Measurements from ENCODE around the gene NAP1L4. TPM values are rescaled to one million over a fixed set of nuclear protein-coding genes. Genes with fewer than 3 reads are reported as not detected.

The NAP1L4 gene
- polyA plus RNA-seq, 3 donors from 2014 or later: 131 to 157 (median 139) TPM

DNA sequence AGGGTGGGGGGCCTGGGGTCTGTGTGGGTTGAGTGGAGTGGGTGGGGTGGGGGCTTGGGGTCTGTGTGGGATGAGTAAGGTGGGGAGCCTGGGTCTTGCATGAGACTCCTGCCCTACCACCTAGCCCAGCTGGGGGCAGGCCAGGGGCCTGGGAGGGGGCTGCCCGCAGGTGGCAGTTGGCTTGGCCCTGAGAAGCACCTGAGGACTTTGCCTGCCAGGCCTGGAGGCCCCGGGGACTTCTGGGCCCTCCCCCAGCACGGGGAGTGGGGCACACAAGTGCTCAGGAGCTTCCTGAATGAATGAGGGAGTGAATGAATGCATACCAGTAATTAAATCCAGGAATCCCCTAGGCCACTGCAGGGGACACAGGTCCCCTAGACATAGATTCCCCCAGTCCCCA lies 69.5 kb downstream of the NAP1L4 start:
- Mint-ChIP-seq H3K4me3 (no peak overlapping the region), H3K36me3 (no peaks in the 10 kb centered on the region), H3K27me3 (ENCODE audit: low read depth in 3 of 3) (peaks cover 2 to 6% (median 5%) of the 10 kb centered on the region in 3 donors), H3K27ac (no peak overlapping the region), H3K4me1 (peaks cover 2% of the 10 kb centered on the region in 2 donors), H3K9me3 (no peaks in the 10 kb centered on the region)
- no peak for DNase-seq

DNA sequence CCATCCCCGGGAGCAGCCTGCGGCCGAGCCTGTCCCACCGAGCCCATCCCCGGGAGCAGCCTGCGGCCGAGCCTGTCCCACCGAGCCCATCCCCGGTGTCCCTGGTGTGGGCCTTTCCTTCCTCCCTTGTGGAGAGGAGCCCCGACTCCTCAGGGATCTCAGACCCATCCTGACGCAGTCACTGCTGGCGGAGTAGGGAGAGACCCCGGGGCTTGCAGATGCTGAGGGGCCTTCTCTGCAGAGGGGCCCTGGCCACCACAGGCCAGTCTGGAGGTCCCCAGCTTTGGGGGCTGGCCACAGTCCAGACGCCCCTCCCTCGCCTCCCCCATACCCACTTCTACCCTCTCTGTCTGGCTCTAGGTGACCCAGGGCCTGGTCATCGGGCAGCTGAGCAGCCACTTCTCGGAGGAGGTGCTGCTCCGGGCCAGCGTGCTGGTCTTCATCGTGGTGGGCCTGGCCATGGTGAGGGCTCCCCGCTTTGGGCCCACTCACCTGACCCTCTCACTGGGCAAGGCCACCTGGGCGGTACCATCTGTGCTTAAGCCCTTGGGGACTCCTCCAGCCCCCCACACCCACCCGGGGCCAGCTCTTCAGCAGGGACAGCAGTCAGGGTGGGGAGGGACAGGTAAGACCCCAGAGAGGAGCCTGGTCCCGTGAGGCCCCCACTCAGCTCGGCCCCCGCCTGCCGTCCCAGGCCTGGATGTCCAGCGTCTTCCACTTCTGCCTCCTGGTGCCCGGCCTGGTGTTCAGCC lies 70.2 kb downstream of the NAP1L4 start:
- Mint-ChIP-seq H3K27me3 (ENCODE audit: low read depth in 3 of 3) (peaks cover 2 to 5% (median 2%) of the 10 kb centered on the region in 3 donors), H3K36me3 (no peaks in the 10 kb centered on the region), H3K27ac (no peak overlapping the region)

DNA sequence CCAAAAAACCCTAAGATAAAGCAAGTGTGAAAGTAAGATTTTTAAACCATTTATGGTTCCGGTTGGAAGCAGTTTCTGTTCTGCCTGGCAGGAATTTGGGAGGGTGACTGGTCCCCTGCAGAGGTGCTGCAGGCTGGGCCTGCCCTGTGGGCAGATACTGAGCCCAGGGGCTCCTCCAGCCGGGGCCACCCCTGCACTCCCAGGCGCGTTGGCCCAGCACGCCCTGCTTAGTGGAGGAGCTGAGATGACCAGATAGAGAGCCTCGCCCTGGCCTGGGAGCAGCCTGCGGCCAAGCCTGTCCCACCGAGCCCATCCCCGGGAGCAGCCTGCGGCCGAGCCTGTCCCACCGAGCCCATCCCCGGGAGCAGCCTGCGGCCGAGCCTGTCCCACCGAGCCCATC lies 70.9 kb downstream of the NAP1L4 start:
- no peaks in the 10 kb centered on the region for H3K36me3 Mint-ChIP-seq
- no peaks in the 10 kb centered on the region for H3K4me1 Mint-ChIP-seq
- no peak overlapping the region for H3K4me3 Mint-ChIP-seq
- no peaks in the 10 kb centered on the region for H3K9me3 Mint-ChIP-seq
- peaks cover 0 to 3% (median 0%) of the 10 kb centered on the region in 3 donors for H3K27me3 Mint-ChIP-seq (ENCODE audit: low read depth in 3 of 3)
- H3K27ac Mint-ChIP-seq: no peak overlapping the region
- DNase-seq: no peak

More for the DNA sequence above, 70.2 kb downstream of the NAP1L4 start:
- Mint-ChIP-seq H3K9me3 (no peaks in the 10 kb centered on the region), H3K4me3 (no peak overlapping the region), H3K4me1 (no peaks in the 10 kb centered on the region)
- no peak for DNase-seq

DNA sequence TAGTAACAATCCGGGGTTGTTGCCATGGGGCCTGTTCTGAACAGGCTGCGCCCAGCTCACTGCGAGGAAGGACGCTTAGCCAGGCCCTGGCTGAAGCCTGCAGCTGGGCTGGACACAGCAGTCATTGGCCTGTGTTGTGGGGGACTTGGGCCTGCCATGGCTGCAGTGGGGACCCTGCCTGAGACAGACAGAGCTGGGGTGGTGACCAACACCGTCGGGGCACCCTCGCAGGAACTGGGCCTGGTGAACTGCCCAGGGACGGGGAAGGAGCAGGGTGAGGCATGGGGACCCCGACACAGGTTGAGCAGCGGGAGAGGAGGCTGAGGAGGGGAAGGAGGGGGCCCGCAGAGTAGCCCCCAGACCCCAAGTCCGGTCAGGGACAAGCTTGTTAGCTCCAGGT lies 71.8 kb downstream of the NAP1L4 start:
- Mint-ChIP-seq H3K27me3 (ENCODE audit: low read depth in 3 of 3) (peaks cover 0 to 3% (median 0%) of the 10 kb centered on the region in 3 donors), H3K27ac (no peak overlapping the region), H3K9me3 (no peaks in the 10 kb centered on the region), H3K4me3 (no peak overlapping the region), H3K4me1 (no peaks in the 10 kb centered on the region), H3K36me3 (no peaks in the 10 kb centered on the region)
- DNase-seq: no peak

DNA sequence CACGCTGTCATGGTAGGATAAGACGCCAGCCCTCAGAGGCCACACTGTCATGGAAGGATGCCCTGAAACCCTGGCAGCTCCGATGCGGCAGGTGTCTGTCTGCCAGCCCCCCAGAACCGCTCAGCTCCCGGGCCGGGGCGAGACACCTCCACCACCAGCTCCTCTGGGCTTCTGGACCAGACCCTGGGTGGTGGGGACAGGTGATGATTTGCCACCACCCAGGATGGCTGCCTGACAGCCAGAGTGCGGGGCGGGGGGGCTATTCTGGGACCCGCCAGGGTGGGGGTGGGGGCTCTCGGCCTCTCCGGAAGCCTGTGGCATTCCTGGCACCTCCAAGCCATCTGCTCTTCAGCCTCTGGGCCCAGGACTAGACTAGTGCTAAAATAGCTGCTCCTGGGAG lies 72.3 kb downstream of the NAP1L4 start:
- Mint-ChIP-seq H3K27me3 (ENCODE audit: low read depth in 3 of 3) (peaks cover 0 to 3% (median 0%) of the 10 kb centered on the region in 3 donors), H3K4me3 (no peak overlapping the region), H3K27ac (no peak overlapping the region), H3K4me1 (peaks cover 0 to 1% of the 10 kb centered on the region in 2 donors), H3K9me3 (no peaks in the 10 kb centered on the region), H3K36me3 (no peaks in the 10 kb centered on the region)
- no peak for DNase-seq

DNA sequence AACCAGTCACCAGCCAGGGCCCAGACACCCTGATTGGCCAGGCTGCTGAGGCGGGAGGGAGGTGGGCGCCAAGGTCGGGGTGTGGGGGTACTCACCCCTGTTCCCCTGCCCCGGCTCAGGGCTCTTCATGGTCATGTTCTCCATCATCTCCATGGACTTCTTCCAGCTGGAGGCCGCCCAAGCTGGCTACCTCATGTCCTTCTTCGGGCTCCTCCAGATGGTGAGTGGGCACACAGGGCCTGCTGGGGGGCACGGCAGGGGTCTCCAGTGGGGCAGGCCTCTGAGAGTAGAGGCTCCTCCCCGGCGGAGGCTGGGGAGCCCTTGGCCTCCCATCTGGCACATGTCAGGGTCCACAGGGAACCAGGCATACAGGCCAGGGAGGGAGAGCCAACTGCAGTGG lies 72.9 kb downstream of the NAP1L4 start:
- peaks cover 0 to 3% (median 0%) of the 10 kb centered on the region in 3 donors for H3K27me3 Mint-ChIP-seq (ENCODE audit: low read depth in 3 of 3)
- DNase-seq: no peak
- H3K9me3 Mint-ChIP-seq: no peaks in the 10 kb centered on the region
- H3K4me3 Mint-ChIP-seq: no peak overlapping the region
- no peaks in the 10 kb centered on the region for H3K36me3 Mint-ChIP-seq
- no peak overlapping the region for H3K27ac Mint-ChIP-seq
- peaks cover 0 to 1% of the 10 kb centered on the region in 2 donors for H3K4me1 Mint-ChIP-seq

DNA sequence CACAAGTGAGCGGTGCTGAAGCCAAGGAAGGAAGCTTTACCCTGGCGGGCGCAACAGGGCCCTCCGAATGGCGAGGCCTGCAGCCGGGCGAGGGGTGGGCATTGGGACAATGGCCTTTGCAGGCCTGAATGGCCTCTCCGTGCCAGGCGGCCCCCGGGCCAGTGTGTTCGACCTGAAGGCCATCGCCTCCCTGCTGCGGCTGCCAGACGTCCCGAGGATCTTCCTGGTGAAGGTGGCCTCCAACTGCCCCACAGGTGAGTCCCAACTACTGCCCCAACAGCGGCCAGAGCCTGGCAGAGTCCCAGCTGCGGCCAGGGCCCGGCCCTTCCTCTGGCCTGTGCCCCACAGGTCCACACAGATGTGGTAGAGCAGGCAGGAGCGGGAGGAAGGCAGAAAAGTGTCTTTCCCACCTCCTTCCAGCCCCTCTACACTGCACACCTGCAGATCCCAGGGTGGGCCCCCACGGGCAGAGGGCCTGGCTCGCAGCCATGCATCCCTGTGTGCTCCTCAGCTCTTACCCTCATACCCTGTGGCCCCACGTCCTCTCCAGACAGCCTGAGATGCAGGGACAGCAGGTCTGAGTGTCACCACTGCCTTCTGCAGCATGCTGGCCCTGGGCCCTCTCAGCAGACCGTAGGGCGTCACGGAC lies 74.2 kb downstream of the NAP1L4 start:
- H3K27ac Mint-ChIP-seq: no peak overlapping the region
- H3K27me3 Mint-ChIP-seq (ENCODE audit: low read depth in 3 of 3): peaks cover 0 to 3% (median 0%) of the 10 kb centered on the region in 3 donors
- peaks cover 0 to 9% of the 10 kb centered on the region in 2 donors for H3K4me1 Mint-ChIP-seq
- no peak for DNase-seq
- H3K4me3 Mint-ChIP-seq: no peak overlapping the region
- H3K9me3 Mint-ChIP-seq: no peaks in the 10 kb centered on the region
- no peaks in the 10 kb centered on the region for H3K36me3 Mint-ChIP-seq

DNA sequence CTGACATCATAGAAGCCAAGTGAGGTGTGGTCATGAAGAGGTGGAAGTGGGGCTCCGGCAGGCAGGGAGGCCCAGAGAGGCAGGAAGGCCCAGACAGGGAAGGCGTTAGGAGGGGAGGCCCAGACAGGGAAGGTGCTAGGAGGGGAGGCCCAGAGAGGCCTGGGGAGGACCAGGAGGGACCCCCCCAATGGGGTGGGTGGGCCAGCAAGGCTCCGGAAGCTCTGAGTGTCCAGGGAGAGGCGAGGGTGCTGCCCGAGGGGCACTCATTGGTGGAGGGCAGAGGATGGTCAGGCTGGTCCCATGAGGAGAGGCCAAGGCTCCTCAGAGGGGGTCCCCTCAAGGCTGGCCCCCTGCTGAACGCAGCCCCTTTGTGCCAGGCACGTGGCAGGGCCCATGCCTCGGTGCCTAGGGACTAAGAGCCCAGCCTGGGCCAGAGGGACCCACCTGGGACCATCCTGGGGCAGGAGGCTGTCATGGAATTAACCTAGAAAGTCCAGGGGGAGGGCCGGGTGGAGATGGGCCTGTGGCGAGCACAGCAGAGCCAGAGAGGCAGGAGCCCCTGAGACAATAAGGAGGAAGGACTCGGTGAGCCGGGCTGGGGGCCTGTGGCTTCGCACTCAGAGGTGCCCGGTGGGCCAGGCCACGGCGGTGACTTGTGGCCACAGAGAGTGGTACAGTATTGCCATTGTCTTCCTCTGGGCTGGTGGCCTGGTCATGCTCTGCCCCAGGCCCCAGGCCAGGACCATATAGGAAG lies 75.1 kb downstream of the NAP1L4 start:
- no peak for DNase-seq
- no peak overlapping the region for H3K4me3 Mint-ChIP-seq
- no peaks in the 10 kb centered on the region for H3K9me3 Mint-ChIP-seq
- H3K36me3 Mint-ChIP-seq: no peaks in the 10 kb centered on the region
- no peak overlapping the region for H3K27ac Mint-ChIP-seq
- peaks cover 0 to 3% (median 0%) of the 10 kb centered on the region in 3 donors for H3K27me3 Mint-ChIP-seq (ENCODE audit: low read depth in 3 of 3)
- H3K4me1 Mint-ChIP-seq: peaks cover 0 to 9% of the 10 kb centered on the region in 2 donors

DNA sequence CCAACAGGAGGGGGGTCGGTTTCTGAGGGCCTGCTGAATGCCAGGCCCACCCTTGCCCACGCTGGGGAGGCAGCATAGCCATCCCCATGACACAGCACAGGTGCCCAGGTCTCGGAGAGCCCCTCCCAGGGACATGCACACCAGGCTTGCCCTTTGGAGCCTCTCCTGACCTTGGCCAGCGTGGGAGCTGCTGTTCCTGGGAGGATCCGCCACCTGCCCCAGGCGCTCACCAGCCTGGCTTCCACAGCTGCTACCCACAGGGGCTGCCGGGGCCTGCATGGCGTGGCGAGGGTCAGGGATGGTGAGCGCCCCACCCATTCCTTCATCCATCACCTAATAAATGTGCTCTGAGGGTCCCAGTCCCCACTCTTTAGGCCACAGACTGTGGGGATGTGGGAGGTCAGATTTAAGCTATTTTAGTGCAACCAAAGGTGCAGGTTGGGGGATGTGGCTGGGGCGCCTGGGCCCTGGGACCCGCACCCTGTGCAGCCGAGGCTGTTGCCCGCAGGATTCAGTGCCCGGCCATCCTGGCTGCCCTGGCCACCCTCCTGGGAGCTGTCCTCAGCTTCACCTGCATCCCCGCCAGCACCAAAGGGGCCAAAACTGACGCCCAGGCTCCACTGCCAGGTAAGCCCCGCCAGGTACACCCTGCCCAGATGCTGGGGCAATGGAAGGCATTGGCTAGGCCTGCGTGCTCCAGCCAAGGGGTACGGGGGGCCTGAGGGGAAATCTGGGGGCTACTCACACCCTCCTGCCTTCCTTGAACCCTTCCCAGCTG lies 75.8 kb downstream of the NAP1L4 start:
- no peak overlapping the region for H3K4me3 Mint-ChIP-seq
- H3K36me3 Mint-ChIP-seq: no peaks in the 10 kb centered on the region
- DNase-seq: no peak
- H3K4me1 Mint-ChIP-seq: peaks cover 0 to 9% of the 10 kb centered on the region in 2 donors
- H3K27ac Mint-ChIP-seq: no peak overlapping the region
- no peaks in the 10 kb centered on the region for H3K9me3 Mint-ChIP-seq
- H3K27me3 Mint-ChIP-seq (ENCODE audit: low read depth in 3 of 3): peaks cover 0 to 3% (median 0%) of the 10 kb centered on the region in 3 donors

DNA sequence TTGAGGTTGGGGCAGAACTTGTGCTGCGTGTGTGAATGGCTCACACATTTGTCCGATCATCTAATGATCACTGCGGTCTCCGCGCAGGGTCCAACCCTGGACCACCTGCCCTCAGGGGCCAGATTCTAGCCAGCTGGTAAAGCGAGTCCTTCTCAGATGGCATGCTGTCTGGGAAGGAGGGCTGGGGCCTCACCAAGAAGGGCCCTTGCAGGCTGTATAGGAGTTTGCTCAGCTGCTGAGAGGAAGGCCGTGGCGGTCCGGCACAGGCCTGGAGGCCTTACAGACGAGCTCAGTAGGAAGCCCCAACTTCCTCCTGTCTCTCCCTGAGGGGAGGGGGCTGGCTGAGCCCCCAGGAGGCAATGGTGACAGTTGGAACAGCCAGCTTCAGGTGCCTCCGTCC lies 76.7 kb downstream of the NAP1L4 start:
- H3K9me3 Mint-ChIP-seq: no peaks in the 10 kb centered on the region
- H3K36me3 Mint-ChIP-seq: no peaks in the 10 kb centered on the region
- no peak overlapping the region for H3K4me3 Mint-ChIP-seq
- no peak overlapping the region for H3K27ac Mint-ChIP-seq
- H3K27me3 Mint-ChIP-seq (ENCODE audit: low read depth in 3 of 3): peaks cover 0 to 3% (median 0%) of the 10 kb centered on the region in 3 donors
- peaks cover 0 to 9% of the 10 kb centered on the region in 2 donors for H3K4me1 Mint-ChIP-seq
- DNase-seq: no peak

DNA sequence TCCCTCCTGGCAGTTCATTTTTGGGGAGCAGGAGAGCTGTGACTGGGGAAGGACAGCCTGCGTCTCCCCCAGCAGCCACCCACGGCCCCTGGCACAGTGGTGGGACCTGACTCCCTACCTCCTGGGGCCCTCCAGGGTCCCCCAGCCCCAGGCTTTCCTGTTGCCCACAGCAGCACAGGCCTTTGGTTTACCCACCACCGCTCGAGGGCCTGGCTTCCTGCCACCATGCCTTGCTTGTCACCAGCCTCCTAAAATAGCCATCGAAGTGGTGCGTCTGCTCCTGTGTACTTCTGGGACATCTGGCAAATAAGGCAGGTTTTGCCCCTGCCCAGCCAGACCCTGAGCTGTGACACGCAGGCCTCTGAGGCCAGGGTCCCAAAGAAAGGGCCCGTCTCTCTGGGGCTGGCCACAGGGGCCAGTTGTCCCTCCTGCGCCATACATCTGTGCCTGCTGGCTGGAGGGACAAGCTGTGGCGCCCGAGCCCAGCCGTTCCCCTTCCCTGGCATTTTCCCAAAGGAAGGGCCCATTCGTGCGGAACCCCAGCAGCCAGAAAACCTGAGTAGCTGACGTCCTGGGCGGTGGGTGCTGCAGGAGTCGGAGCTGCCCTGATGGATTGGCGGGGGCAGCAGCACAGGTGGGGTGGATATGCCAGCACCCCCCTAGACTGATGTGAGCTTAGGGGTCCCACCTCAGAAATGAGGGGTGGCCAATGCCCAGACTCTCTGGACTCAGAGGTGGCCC lies 77.5 kb downstream of the NAP1L4 start:
- H3K9me3 Mint-ChIP-seq: no peaks in the 10 kb centered on the region
- no peak for DNase-seq
- H3K4me3 Mint-ChIP-seq: no peak overlapping the region
- H3K36me3 Mint-ChIP-seq: no peaks in the 10 kb centered on the region
- H3K27ac Mint-ChIP-seq: no peak overlapping the region
- peaks cover 0 to 9% of the 10 kb centered on the region in 2 donors for H3K4me1 Mint-ChIP-seq
- peaks cover 0 to 3% (median 0%) of the 10 kb centered on the region in 3 donors for H3K27me3 Mint-ChIP-seq (ENCODE audit: low read depth in 3 of 3)

DNA sequence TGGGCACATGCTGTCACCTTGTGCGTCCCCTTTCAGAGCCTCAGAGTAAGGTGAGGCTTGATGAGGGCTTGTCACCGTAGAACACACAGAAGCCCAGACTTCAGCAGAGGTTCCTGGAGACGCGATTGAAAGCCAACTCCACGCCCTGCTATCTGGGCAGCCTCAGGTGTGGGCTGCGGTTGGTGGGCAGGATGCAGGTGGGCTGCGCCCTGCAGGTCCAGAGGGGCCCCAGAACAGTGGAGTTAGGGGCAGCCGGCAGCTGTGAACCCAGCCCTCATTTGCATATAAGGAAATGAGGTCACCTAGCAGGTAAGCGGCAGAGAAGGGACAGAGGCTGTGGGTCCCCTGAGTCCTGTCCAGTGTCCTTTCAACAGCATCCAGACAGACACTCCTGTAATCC lies 78.4 kb downstream of the NAP1L4 start:
- peaks cover 0 to under 1% (median 0%) of the 10 kb centered on the region in 3 donors for H3K27me3 Mint-ChIP-seq (ENCODE audit: low read depth in 3 of 3)
- H3K27ac Mint-ChIP-seq: no peak overlapping the region

DNA sequence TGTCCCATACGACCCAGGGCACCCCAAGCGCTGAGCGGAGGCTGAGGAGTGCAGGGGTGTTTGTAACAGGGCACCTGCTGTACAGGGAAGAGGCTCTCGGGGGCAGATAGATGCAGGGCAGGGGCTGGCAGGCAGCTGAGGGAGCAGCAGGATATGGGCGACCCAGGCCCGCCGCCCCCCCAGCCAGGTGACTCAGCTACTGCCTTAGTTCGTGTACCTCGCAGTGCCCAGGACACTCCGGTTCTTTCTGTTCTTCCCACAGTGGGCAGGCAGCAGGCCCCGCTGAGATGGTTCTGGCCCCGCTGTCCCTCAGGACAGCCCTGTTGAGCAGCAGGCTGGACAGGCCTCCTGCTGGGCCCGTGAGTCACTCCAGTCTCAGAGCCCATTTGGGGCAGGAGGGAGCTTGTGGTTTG lies 79.1 kb downstream of the NAP1L4 start:
- no peaks in the 10 kb centered on the region for H3K27me3 Mint-ChIP-seq (ENCODE audit: low read depth in 3 of 3)
- no peak for DNase-seq
- H3K4me1 Mint-ChIP-seq: peaks cover 0 to 9% of the 10 kb centered on the region in 2 donors
- no peak overlapping the region for H3K4me3 Mint-ChIP-seq
- H3K36me3 Mint-ChIP-seq: no peaks in the 10 kb centered on the region
- no peak overlapping the region for H3K27ac Mint-ChIP-seq
- no peaks in the 10 kb centered on the region for H3K9me3 Mint-ChIP-seq

More for the DNA sequence above, 78.4 kb downstream of the NAP1L4 start:
- no peaks in the 10 kb centered on the region for H3K36me3 Mint-ChIP-seq
- no peak overlapping the region for H3K4me3 Mint-ChIP-seq
- no peak for DNase-seq
- H3K4me1 Mint-ChIP-seq: peaks cover 0 to 9% of the 10 kb centered on the region in 2 donors
- H3K9me3 Mint-ChIP-seq: no peaks in the 10 kb centered on the region
